ENCODE results near the gene PIK3R1.

Gene PIK3R1

GRCh38 chr5:68240771-68241170 lies 25.2 kb downstream of the PIK3R1 start:
- no peak for TF ChIP-seq CTCF (IDR thresholded peaks at IDR 0.05; ENCODE audit: low read length, missing control alignments)
- DNase-seq (ENCODE audit: low read depth), result no peak
- no peak overlapping the region for H3K4me3 ChIP-seq (replicated peaks; ENCODE audit: low read depth, low read length)

- peak; percentile 72 for DNase-seq (ENCODE audit: low read depth)
Observed at GRCh38 chr5:68242743-68243142, 27.2 kb downstream of the PIK3R1 start.

GRCh38 chr5:68243251-68243650 lies 27.7 kb downstream of the PIK3R1 start:
- no peak for TF ChIP-seq CTCF (IDR thresholded peaks at IDR 0.05; ENCODE audit: low read length, missing control alignments)

More at GRCh38 chr5:68242743-68243142, 27.2 kb downstream of the PIK3R1 start:
- no peak overlapping the region for H3K4me3 ChIP-seq (replicated peaks; ENCODE audit: low read depth, low read length)
- TF ChIP-seq CTCF (IDR thresholded peaks at IDR 0.05; ENCODE audit: low read length, missing control alignments), result no peak

GRCh38 chr5:68243681-68244080 lies 28.1 kb downstream of the PIK3R1 start:
- H3K4me3 ChIP-seq (replicated peaks; ENCODE audit: low read depth, low read length), result no peak overlapping the region
- DNase-seq (ENCODE audit: low read depth), result no peak
- TF ChIP-seq CTCF (IDR thresholded peaks at IDR 0.05; ENCODE audit: low read length, missing control alignments), result no peak

More at GRCh38 chr5:68243251-68243650, 27.7 kb downstream of the PIK3R1 start:
- no peak overlapping the region for H3K4me3 ChIP-seq (replicated peaks; ENCODE audit: low read depth, low read length)
- no peak for DNase-seq (ENCODE audit: low read depth)

GRCh38 chr5:68245319-68245718 lies 29.8 kb downstream of the PIK3R1 start:
- peak; percentile 59 for DNase-seq (ENCODE audit: low read depth)
- H3K4me3 ChIP-seq (replicated peaks; ENCODE audit: low read depth, low read length), result no peak overlapping the region
- TF ChIP-seq CTCF (IDR thresholded peaks at IDR 0.05; ENCODE audit: low read length, missing control alignments), result no peak

GRCh38 chr5:68246802-68247201 lies 31.2 kb downstream of the PIK3R1 start:
- no peak for DNase-seq (ENCODE audit: low read depth)
- H3K4me3 ChIP-seq (replicated peaks; ENCODE audit: low read depth, low read length), result no peak overlapping the region
- peak; percentile 4 for TF ChIP-seq CTCF (IDR thresholded peaks at IDR 0.05; ENCODE audit: low read length, missing control alignments)

GRCh38 chr5:68247627-68248026 lies 32.1 kb downstream of the PIK3R1 start:
- no peak for TF ChIP-seq CTCF (IDR thresholded peaks at IDR 0.05; ENCODE audit: low read length, missing control alignments)
- no peak for DNase-seq (ENCODE audit: low read depth)

More at GRCh38 chr5:68247627-68248026, 32.1 kb downstream of the PIK3R1 start:
- H3K4me3 ChIP-seq (replicated peaks; ENCODE audit: low read depth, low read length), result no peak overlapping the region

Measured in fibroblast of pulmonary artery (primary cell).